Spleen (tissue), 13 donors: Measurements from ENCODE around the gene IL31. TPM values are rescaled to one million over a fixed set of nuclear protein-coding genes. Genes with fewer than 3 reads are reported as not detected.

Experiments used
- DNase-seq: peaks from one replicate; pipeline ENCODE4 v3.0.0-alpha.2; 2020
- H3K27ac ChIP-seq, 8 donors: fragments of 200-600 bp; sonication (generic) in 7 of 8; 1 replicate in 4 of 8; 2 replicates in 4 of 8; pipeline versions ENCODE4 v1.5.0 to v1.8.0; 2016 to 2021; ENCODE audit warnings: inconsistent platforms in 4 of 8, mild to moderate bottlenecking in 4 of 8, moderate library complexity in 1 of 8
- H3K27me3 ChIP-seq, 7 donors: fragments of 200-600 bp; sonication (generic) in 6 of 7; replicated peaks in 1 of 7; 1 replicate in 4 of 7; 2 replicates in 3 of 7; pipeline versions ENCODE4 v1.5.0 to v1.8.0; 2016 to 2021; ENCODE audit warnings: inconsistent platforms in 3 of 7, mild to moderate bottlenecking in 1 of 7
- H3K36me3 ChIP-seq, 6 donors: fragments of 200-600 bp; sonication (generic) in 5 of 6; 1 replicate in 4 of 6; 2 replicates in 2 of 6; pipeline versions ENCODE4 v1.5.0 to v1.8.0; 2016 to 2021; ENCODE audit warnings: inconsistent platforms in 2 of 6
- H3K4me1 ChIP-seq, 6 donors: fragments of 200-600 bp; sonication (generic) in 5 of 6; 1 replicate in 3 of 6; 2 replicates in 3 of 6; pipeline versions ENCODE4 v1.5.0 to v1.8.0; 2016 to 2021; ENCODE audit warnings: inconsistent platforms in 3 of 6
- H3K4me3 ChIP-seq, 8 donors: fragments of 200-600 bp; sonication (generic) in 7 of 8; 1 replicate in 4 of 8; 2 replicates in 4 of 8; pipeline versions ENCODE4 v1.5.0 to v1.8.0; 2016 to 2021; ENCODE audit warnings: inconsistent platforms in 4 of 8, mild to moderate bottlenecking in 4 of 8, moderate library complexity in 2 of 8
- H3K9me3 ChIP-seq, 8 donors: fragments of 200-600 bp; sonication (generic) in 7 of 8; 1 replicate in 4 of 8; 2 replicates in 4 of 8; pipeline versions ENCODE4 v1.5.0 to v1.8.0; 2016 to 2021; ENCODE audit warnings: inconsistent platforms in 4 of 8
- POLR2A ChIP-seq, 3 donors: fragments of 450-650 bp; IDR thresholded peaks; one replicate each; pipeline ENCODE4 v1.5.1; 2017; ENCODE audit warnings: antibody characterized with exemption in 3 of 3, mild to moderate bottlenecking in 1 of 3
- POLR2AphosphoS5 ChIP-seq, 3 donors: sonication (generic); formaldehyde crosslinking; IDR thresholded peaks; one replicate each; pipeline ENCODE4 v1.5.1; 2017; ENCODE audit warnings: antibody characterized with exemption in 3 of 3
- WGBS, 5 donors: extraction: QIAGEN DNeasy Blood & Tissue Kit in 3 of 5; methylation state at CpG; one replicate each; pipeline versions ENCODE4 v1.1.5 to v1.1.7; 2013 to 2018; 5-methylcytosine and 5-hydroxymethylcytosine counted together
- intact Hi-C: fragments of 100-400 bp; cut with DNase I; formaldehyde crosslinking; loops from one replicate; pipeline ENCODE4 v1.15.0; 2023; ENCODE audit warnings: low total_unique reads
- long read RNA-seq, 2 donors: transcript quantifications; one replicate each; lab custom pipeline, GENCODE V29; 2026
- polyA plus RNA-seq, 3 donors: library from polyadenylated mRNA; stranded (reverse); fragments of 200-250 nt; gene quantifications; one replicate each; pipeline ENCODE4 v1.2.1, GENCODE V29; 2013
- total RNA-seq, 7 donors: library from RNA; depleted of rRNA in 3 of 7; stranded (reverse); fragments of >200 nt in 3 of 7; fragmentation: NEBNext Ultra II Directional in 4 of 7; extraction: Animal tissue kit (Norgen Biotek cat#: 25700) in 4 of 7; gene quantifications; one replicate each; pipeline versions ENCODE4 v1.1.0 to v1.2.1, GENCODE V29; 2016 to 2021
- TF ChIP-seq, protein P1 (sequence below), 11 experiments: fragments of 200-600 bp in 7 of 11; fragments of 450-650 bp in 4 of 11; sonication (generic) in 4 of 11; IDR thresholded peaks in 8 of 11; conservative IDR thresholded peaks in 3 of 11; 1 replicate in 7 of 11; 2 replicates in 4 of 11; pipeline versions ENCODE4 v1.4.0 to v1.8.0; 2016 to 2021; ENCODE audit warnings: antibody characterized with exemption in 11 of 11, inconsistent platforms in 4 of 11, mild to moderate bottlenecking in 1 of 11
- donor health status: healthy with polysubstance abuse.
- donor health status: DM: no; HTN: no; CAD: no; lungs with moderate emphysema.
- donor health status: DM: no; HTN: no; CAD: no.
- donor health status: Bipolar disorder and iron deficiency.
- donor health status: healthy.
- donor health status: DM: no; HTN: no; CAD: no.
- donor health status: DM: yes; HTN: yes; CAD: no.

Gene IL31
- total RNA-seq (not detected), polyA plus RNA-seq (not detected)
- long read RNA-seq, donor 1 = 0 reads
- long read RNA-seq, donor 2 = 0 reads

- H3K27ac ChIP-seq = no peak within 1 kb of the TSS
- intact Hi-C loops = no loop called here
- DNase-seq = no peak
- peaks cover 0 to 8% (median 0%) of the 10 kb centered on the region in 7 donors for H3K27me3 ChIP-seq
- TF ChIP-seq POLR2A (IDR thresholded peaks at IDR 0.05) (no peak), POLR2AphosphoS5 (IDR thresholded peaks at IDR 0.05) (no peak)
- TF ChIP-seq, protein P1, sequence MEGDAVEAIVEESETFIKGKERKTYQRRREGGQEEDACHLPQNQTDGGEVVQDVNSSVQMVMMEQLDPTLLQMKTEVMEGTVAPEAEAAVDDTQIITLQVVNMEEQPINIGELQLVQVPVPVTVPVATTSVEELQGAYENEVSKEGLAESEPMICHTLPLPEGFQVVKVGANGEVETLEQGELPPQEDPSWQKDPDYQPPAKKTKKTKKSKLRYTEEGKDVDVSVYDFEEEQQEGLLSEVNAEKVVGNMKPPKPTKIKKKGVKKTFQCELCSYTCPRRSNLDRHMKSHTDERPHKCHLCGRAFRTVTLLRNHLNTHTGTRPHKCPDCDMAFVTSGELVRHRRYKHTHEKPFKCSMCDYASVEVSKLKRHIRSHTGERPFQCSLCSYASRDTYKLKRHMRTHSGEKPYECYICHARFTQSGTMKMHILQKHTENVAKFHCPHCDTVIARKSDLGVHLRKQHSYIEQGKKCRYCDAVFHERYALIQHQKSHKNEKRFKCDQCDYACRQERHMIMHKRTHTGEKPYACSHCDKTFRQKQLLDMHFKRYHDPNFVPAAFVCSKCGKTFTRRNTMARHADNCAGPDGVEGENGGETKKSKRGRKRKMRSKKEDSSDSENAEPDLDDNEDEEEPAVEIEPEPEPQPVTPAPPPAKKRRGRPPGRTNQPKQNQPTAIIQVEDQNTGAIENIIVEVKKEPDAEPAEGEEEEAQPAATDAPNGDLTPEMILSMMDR (IDR thresholded peaks at IDR 0.05 in 8 of 11, conservative IDR thresholded peaks at IDR 0.05 in 3 of 11) = no peak
- H3K4me3 ChIP-seq = no peak within 1 kb of the TSS
- H3K4me1 ChIP-seq = no peaks in the 10 kb centered on the region
- 72 to 90% (median 86%) methylated on average over 16 to 17 of the region's 17 CpGs for WGBS, 5 donors
- H3K36me3 ChIP-seq = no peaks in the 10 kb centered on the region
- no peaks in the 10 kb centered on the region for H3K9me3 ChIP-seq
These were observed at the start of gene IL31 for GRCh38 chr12:122174155-122174845. Gene IL31, minus strand, starts transcription at chr12:122174221. Its CDS starts 49 bp downstream, at chr12:122174172.

DNA sequence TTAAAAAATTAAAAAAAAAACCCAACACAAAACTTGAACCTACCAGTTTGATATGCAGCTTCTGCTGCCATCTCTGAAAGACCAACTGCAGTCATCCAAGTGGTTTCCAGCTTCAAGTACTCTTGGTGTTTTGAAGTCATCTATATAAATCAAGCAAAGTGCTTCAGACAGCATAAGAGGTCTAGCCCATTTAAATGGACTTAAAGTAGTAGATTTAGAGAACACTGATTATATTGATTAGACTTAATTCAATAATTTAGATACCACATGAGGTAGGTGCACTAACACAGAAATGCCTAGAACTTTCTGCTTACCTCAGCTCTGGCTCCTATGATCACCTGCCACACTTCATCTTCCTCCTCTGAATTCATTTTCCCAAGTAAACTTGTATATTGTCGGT lies 42.4 kb upstream of the IL31 start:
- H3K36me3 ChIP-seq = peaks cover 8 to 100% (median 90%) of the 10 kb centered on the region in 6 donors
- TF ChIP-seq, protein P1 (IDR thresholded peaks at IDR 0.05 in 8 of 11, conservative IDR thresholded peaks at IDR 0.05 in 3 of 11) = no peak
- no peak for TF ChIP-seq POLR2A (IDR thresholded peaks at IDR 0.05)
- TF ChIP-seq POLR2AphosphoS5 (IDR thresholded peaks at IDR 0.05) = no peak
- H3K27me3 ChIP-seq = no peaks in the 10 kb centered on the region
- intact Hi-C loops = no loop called here
- H3K27ac ChIP-seq = no peak overlapping the region
- 95 to 100% (median 100%) methylated on average over 1 of the region's 1 CpG for WGBS, 5 donors
- DNase-seq = no peak
- H3K9me3 ChIP-seq = no peaks in the 10 kb centered on the region
- no peak overlapping the region for H3K4me3 ChIP-seq
- peaks cover 0 to 9% (median 0%) of the 10 kb centered on the region in 6 donors for H3K4me1 ChIP-seq

GRCh38 chr12:122215771-122216170 lies 41.8 kb upstream of the IL31 start:
- intact Hi-C loops = no loop called here
- 93 to 96% (median 94%) methylated on average over 5 of the region's 5 CpGs for WGBS, 5 donors
- TF ChIP-seq, protein P1 (IDR thresholded peaks at IDR 0.05 in 8 of 11, conservative IDR thresholded peaks at IDR 0.05 in 3 of 11) = no peak
- TF ChIP-seq POLR2AphosphoS5 (IDR thresholded peaks at IDR 0.05) = no peak
- TF ChIP-seq POLR2A (IDR thresholded peaks at IDR 0.05) = no peak
- Histone ChIP-seq H3K4me1 (peaks cover 0 to 3% (median 0%) of the 10 kb centered on the region in 6 donors), H3K27me3 (no peaks in the 10 kb centered on the region), H3K36me3 (peaks cover 8 to 100% (median 90%) of the 10 kb centered on the region in 6 donors), H3K9me3 (no peaks in the 10 kb centered on the region), H3K27ac (no peak overlapping the region), H3K4me3 (no peak overlapping the region)
- no peak for DNase-seq

DNA sequence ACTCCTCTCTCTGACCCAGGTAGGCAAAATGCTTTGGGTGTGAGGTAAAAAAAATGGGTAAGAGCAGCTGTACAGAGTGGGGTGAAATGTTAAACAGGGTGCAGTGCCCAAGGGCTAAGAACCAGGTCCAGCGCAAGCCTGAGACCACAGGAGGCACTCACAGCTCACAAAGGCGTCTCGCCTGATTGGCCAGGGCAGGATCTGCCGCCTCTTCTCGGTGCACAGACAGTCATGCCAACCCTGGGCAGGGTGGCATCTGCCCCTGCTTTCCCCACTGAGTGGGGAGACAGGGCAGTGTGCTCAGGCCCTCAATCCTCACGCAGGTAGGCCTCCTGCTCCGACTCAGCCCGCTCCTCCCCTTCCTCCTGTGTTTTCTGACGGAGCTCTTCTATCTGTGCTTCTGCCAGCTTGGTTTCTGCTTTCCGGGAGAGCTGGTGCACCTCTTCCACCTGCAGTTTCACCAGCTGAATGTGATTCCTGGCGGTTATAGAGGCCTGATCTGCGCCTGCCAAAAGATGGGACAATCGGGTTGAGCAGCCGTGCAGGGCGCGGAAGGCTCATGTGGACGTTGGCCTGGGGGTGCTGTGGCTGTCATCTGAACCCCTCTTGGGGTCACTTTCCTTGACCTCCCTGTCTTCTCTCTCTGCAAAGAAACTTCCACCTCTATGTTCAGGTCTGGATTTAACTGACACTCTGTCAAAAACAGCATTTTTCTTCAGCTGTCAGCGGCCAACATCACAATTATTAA lies 34.2 kb upstream of the IL31 start:
- no peak overlapping the region for H3K27ac ChIP-seq
- DNase-seq = no peak
- intact Hi-C loops = no loop called here
- H3K36me3 ChIP-seq = peaks cover 0 to 69% (median 65%) of the 10 kb centered on the region in 6 donors
- WGBS, 5 donors = 93 to 96% (median 94%) methylated on average over 18 of the region's 18 CpGs
- H3K4me3 ChIP-seq = no peak overlapping the region
- H3K9me3 ChIP-seq = no peaks in the 10 kb centered on the region
- TF ChIP-seq, protein P1 (IDR thresholded peaks at IDR 0.05 in 8 of 11, conservative IDR thresholded peaks at IDR 0.05 in 3 of 11) = no peak
- TF ChIP-seq POLR2AphosphoS5 (IDR thresholded peaks at IDR 0.05) = peak in 2 of 3 donors; percentile 24 to 55
- H3K27me3 ChIP-seq = peaks cover 0 to 28% (median 23%) of the 10 kb centered on the region in 7 donors
- peaks cover under 1 to 26% (median 17%) of the 10 kb centered on the region in 6 donors for H3K4me1 ChIP-seq
